Peyer's patch (tissue), 4 donors: ENCODE results near the gene CSPG4. TPM values are rescaled to one million over a fixed set of nuclear protein-coding genes. Genes with fewer than 3 reads are reported as not detected.

Source experiments
- DNase-seq, 3 donors: peaks; one replicate each; pipeline ENCODE4 v3.0.0-alpha.2; 2017 to 2019
- H3K27ac ChIP-seq, 4 donors: fragments of 200-600 bp; sonication (generic); one replicate each; pipeline ENCODE4 v1.5.1; 2016 to 2019
- H3K27me3 ChIP-seq, 2 donors: fragments of 200-600 bp; sonication (generic); one replicate each; pipeline ENCODE4 v1.5.1; 2019
- H3K36me3 ChIP-seq, 3 donors: fragments of 200-600 bp; sonication (generic); one replicate each; pipeline ENCODE4 v1.5.1; 2016 to 2019
- H3K4me1 ChIP-seq, 4 donors: fragments of 200-600 bp; sonication (generic); one replicate each; pipeline ENCODE4 v1.5.1; 2016 to 2019
- H3K4me3 ChIP-seq, 4 donors: fragments of 200-600 bp; sonication (generic); 1 replicate in 3 of 4; 2 replicates in 1 of 4; pipeline ENCODE4 v1.5.1; 2016 to 2019; ENCODE audit warnings: mild to moderate bottlenecking in 1 of 4
- H3K9me3 ChIP-seq, 4 donors: fragments of 200-600 bp; sonication (generic); one replicate each; pipeline ENCODE4 v1.5.1; 2016 to 2019; ENCODE audit warnings: mild to moderate bottlenecking in 1 of 4
- CTCF ChIP-seq, 6 experiments: fragments of 450-650 bp in 4 of 6; fragments of 200-600 bp in 2 of 6; sonication (generic) in 1 of 6; IDR thresholded peaks; one replicate each; pipeline ENCODE4 v1.5.1; 2017 to 2019; ENCODE audit warnings: antibody characterized with exemption in 6 of 6, mild to moderate bottlenecking in 3 of 6, moderate library complexity in 1 of 6
- POLR2A ChIP-seq, 2 donors: fragments of 450-650 bp; IDR thresholded peaks; one replicate each; pipeline ENCODE4 v1.5.1; 2017; ENCODE audit warnings: antibody characterized with exemption in 2 of 2, mild to moderate bottlenecking in 2 of 2, moderate library complexity in 2 of 2
- total RNA-seq, 4 donors: library from RNA; depleted of rRNA; stranded (reverse); fragments of >200 nt; gene quantifications; one replicate each; pipeline ENCODE4 v1.1.0, GENCODE V29; 2016

Gene CSPG4
- total RNA-seq, 4 donors from 2014 or later = 2.8 to 15.7 (median 6.3) TPM

- H3K4me1 ChIP-seq = peaks cover 0 to 45% (median 10%) of the 10 kb centered on the region in 4 donors
- no peaks in the 10 kb centered on the region for H3K9me3 ChIP-seq
- no peak overlapping the region for H3K4me3 ChIP-seq
- no peaks in the 10 kb centered on the region for H3K27me3 ChIP-seq
- peak overlapping the region in 2 of 4 donors; percentile 52 to 80 for H3K27ac ChIP-seq
- no peak for DNase-seq
- TF ChIP-seq CTCF (IDR thresholded peaks at IDR 0.05) (no peak), POLR2A (IDR thresholded peaks at IDR 0.05) (no peak)
- no peaks in the 10 kb centered on the region for H3K36me3 ChIP-seq
These were observed 15.1 kb downstream of the CSPG4 start for GRCh38 chr15:75697523-75697922.

GRCh38 chr15:75696854-75697259, 15.8 kb downstream of the CSPG4 start:
- Histone ChIP-seq H3K9me3 (no peaks in the 10 kb centered on the region), H3K4me3 (no peak overlapping the region), H3K36me3 (no peaks in the 10 kb centered on the region), H3K4me1 (peaks cover 0 to 45% (median 10%) of the 10 kb centered on the region in 4 donors), H3K27ac (peak overlapping the region in 3 of 4 donors; percentile 9 to 80 (median 52)), H3K27me3 (no peaks in the 10 kb centered on the region)
- TF ChIP-seq POLR2A (IDR thresholded peaks at IDR 0.05) = no peak
- no peak for TF ChIP-seq CTCF (IDR thresholded peaks at IDR 0.05)
- no peak for DNase-seq

GRCh38 chr15:75696311-75696720, 16.3 kb downstream of the CSPG4 start:
- Histone ChIP-seq H3K27me3 (no peaks in the 10 kb centered on the region), H3K27ac (peak overlapping the region in 3 of 4 donors; percentile 9 to 80 (median 52))
- DNase-seq = no peak

GRCh38 chr15:75695634-75696310, 16.9 kb downstream of the CSPG4 start:
- no peak for DNase-seq
- H3K4me1 ChIP-seq = peaks cover 0 to 45% (median 10%) of the 10 kb centered on the region in 4 donors
- H3K27ac ChIP-seq = peak overlapping the region in 3 of 4 donors; percentile 5 to 80 (median 33)
- H3K36me3 ChIP-seq = no peaks in the 10 kb centered on the region
- no peak overlapping the region for H3K4me3 ChIP-seq
- H3K27me3 ChIP-seq = no peaks in the 10 kb centered on the region
- TF ChIP-seq CTCF (IDR thresholded peaks at IDR 0.05) (no peak), POLR2A (IDR thresholded peaks at IDR 0.05) (no peak)
- no peaks in the 10 kb centered on the region for H3K9me3 ChIP-seq

More at GRCh38 chr15:75696311-75696720, 16.3 kb downstream of the CSPG4 start:
- TF ChIP-seq CTCF (IDR thresholded peaks at IDR 0.05) = no peak
- TF ChIP-seq POLR2A (IDR thresholded peaks at IDR 0.05) = no peak
- H3K4me1 ChIP-seq = peaks cover 0 to 45% (median 10%) of the 10 kb centered on the region in 4 donors
- no peak overlapping the region for H3K4me3 ChIP-seq
- no peaks in the 10 kb centered on the region for H3K36me3 ChIP-seq
- no peaks in the 10 kb centered on the region for H3K9me3 ChIP-seq

- Histone ChIP-seq H3K27ac (peak overlapping the region in 2 of 4 donors; percentile 33 to 80), H3K36me3 (no peaks in the 10 kb centered on the region), H3K4me3 (no peak overlapping the region), H3K9me3 (no peaks in the 10 kb centered on the region), H3K27me3 (no peaks in the 10 kb centered on the region), H3K4me1 (peaks cover 0 to 39% (median 10%) of the 10 kb centered on the region in 4 donors)
- TF ChIP-seq CTCF (IDR thresholded peaks at IDR 0.05) (no peak), POLR2A (IDR thresholded peaks at IDR 0.05) (no peak)
- DNase-seq = no peak
These were observed 17.4 kb downstream of the CSPG4 start for GRCh38 chr15:75695220-75695619.
